Measurements from ENCODE around the gene PHKB. TPM values are rescaled to one million over a fixed set of nuclear protein-coding genes. Genes with fewer than 3 reads are reported as not detected.

Gene PHKB
- total RNA-seq, 1 donor = 104 TPM

DNA sequence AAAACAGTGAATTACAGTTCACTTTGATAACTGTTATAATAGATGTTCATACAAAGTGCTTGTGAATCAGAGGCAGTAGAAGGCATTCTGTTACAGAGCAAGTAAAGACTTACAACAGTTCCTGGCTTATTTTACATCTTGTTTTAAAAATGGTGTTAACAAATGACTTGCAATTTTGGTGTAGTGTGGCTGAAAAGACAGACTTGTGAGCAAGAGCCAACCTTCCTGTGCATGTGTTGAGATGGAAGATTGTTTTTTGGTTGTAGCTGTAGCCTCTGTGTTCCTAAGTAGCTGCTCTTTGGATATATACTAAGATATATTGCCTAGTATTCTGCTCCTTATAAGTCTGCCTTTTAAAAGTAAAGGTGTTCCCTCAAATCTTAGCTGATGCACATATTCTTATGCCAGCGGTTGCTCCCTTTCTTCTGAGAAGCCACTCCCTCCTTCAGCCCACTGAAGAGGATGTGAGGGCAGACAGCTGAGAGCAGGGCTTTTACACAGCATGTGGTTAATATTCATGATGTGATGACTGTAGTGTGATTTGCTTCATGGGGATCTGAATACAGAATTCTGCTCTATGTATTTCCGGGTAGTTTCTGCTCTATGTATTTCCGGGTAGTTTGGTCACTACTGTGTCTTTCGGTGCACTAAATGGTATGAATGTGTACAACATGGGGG is 182.3 kb downstream of the PHKB start:
- no peak for DNase-seq (ENCODE audit: low read depth)
- no peak overlapping the region for H3K4me3 ChIP-seq (ENCODE audit: low read depth, low read length)
- TF ChIP-seq, protein P1, sequence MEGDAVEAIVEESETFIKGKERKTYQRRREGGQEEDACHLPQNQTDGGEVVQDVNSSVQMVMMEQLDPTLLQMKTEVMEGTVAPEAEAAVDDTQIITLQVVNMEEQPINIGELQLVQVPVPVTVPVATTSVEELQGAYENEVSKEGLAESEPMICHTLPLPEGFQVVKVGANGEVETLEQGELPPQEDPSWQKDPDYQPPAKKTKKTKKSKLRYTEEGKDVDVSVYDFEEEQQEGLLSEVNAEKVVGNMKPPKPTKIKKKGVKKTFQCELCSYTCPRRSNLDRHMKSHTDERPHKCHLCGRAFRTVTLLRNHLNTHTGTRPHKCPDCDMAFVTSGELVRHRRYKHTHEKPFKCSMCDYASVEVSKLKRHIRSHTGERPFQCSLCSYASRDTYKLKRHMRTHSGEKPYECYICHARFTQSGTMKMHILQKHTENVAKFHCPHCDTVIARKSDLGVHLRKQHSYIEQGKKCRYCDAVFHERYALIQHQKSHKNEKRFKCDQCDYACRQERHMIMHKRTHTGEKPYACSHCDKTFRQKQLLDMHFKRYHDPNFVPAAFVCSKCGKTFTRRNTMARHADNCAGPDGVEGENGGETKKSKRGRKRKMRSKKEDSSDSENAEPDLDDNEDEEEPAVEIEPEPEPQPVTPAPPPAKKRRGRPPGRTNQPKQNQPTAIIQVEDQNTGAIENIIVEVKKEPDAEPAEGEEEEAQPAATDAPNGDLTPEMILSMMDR (IDR thresholded peaks at IDR 0.05; ENCODE audit: insufficient read depth, low read depth, low read length) = no peak

DNA sequence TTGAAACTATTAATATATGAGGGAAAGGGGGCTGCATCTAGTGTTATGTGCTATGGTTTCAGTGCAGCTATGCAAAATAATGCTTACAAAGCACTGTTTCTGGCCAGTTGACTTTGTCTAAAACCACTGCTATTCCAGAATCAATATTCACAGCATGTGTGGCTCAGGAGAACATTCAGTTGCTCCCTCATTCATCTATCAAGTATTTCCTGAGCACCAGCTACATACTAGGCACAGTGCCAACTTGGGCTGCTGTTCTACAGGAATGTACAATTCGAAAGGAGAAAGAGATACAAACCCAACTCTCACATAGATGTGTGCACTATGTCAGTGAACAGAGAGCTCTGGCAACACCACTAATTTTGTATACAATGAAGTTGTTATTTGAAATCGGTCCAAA is 183.0 kb downstream of the PHKB start:
- H3K4me3 ChIP-seq (ENCODE audit: low read depth, low read length) = no peak overlapping the region
- TF ChIP-seq, protein P1 (IDR thresholded peaks at IDR 0.05; ENCODE audit: insufficient read depth, low read depth, low read length) = no peak
- peak; percentile 68 for DNase-seq (ENCODE audit: low read depth)

DNA sequence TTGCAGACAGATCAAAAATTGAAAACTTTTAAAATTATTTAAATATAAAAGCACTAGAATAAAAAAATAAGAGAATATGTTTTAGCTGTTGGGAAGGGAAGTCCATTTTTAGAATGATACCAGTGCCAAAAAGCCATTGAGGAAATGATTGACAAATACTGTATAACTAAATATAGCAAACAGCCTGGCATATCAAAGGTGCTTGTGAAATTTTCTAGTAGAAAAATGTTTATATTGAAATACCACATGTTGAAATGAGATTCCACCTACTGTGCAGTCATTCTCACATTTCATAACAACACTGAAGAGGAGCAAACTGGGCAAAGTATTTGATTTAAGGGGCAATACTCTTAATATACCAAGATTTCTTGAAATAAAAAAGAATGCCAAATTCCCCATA is 183.5 kb downstream of the PHKB start:
- TF ChIP-seq, protein P1 (IDR thresholded peaks at IDR 0.05; ENCODE audit: insufficient read depth, low read depth, low read length) = no peak
- H3K4me3 ChIP-seq (ENCODE audit: low read depth, low read length) = no peak overlapping the region
- peak; percentile 10 for DNase-seq (ENCODE audit: low read depth)

DNA sequence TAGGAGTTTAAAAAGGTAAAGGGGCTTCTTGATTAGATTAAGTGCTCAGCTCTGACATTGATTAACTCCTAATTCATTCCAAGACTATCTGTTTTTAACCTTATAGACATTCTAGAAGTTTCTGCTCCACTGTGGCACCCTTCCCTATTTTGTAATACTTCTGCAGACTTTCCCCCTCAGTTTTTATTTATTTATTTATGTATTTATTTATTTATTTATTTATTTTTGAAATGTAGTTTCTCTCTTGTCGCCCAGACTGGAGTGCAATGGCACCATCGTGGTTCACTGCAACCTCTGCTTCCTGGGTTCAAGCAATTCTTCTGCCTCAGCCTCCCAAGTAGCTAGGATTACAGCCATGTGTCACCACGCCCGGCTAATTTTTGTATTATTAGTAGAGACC is 185.8 kb downstream of the PHKB start:
- DNase-seq (ENCODE audit: low read depth) = no peak
- H3K4me3 ChIP-seq (ENCODE audit: low read depth, low read length) = no peak overlapping the region
- TF ChIP-seq, protein P1 (IDR thresholded peaks at IDR 0.05; ENCODE audit: insufficient read depth, low read depth, low read length) = no peak

DNA sequence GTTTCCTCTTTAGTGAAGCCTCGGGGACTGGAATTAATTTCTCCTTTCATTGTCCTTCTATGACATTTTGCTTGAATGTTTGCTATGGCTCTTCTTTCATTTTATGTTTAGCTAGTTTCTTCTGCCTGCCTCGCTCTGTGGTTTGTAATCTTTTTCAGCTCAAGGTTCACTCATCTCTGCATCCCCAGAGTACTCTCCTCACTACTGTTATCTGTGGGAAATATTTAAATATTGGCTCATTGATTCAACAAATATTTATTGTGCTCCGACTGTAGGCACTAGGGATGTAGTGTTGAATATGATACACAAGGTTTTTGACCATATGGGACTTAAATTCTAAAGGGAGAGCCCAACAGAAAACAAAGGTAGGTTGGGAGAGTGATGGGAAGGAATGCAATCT is 195.9 kb downstream of the PHKB start:
- no peak overlapping the region for H3K4me3 ChIP-seq (ENCODE audit: low read depth, low read length)
- TF ChIP-seq, protein P1 (IDR thresholded peaks at IDR 0.05; ENCODE audit: insufficient read depth, low read depth, low read length) = no peak
- DNase-seq (ENCODE audit: low read depth) = no peak

DNA sequence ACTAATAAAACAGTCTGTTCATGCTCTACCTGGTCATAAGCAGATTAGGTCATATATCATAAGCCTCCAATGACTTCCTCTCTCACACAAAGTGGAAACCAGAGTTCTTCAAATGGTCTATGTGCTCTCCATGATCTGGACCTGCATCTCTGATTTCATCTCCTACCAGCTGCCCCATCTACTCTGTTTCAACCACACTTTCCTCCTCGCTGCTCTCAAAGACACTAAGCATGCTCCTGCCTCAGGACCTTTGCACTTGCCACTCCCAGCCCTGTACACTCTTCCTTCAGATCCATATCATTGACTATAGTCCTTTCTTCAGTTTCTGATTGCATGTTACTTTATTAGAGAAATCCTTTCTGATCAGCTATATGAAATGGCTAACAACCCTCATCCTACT is 196.8 kb downstream of the PHKB start:
- DNase-seq (ENCODE audit: low read depth) = no peak
- TF ChIP-seq, protein P1 (IDR thresholded peaks at IDR 0.05; ENCODE audit: insufficient read depth, low read depth, low read length) = no peak
- H3K4me3 ChIP-seq (ENCODE audit: low read depth, low read length) = no peak overlapping the region

DNA sequence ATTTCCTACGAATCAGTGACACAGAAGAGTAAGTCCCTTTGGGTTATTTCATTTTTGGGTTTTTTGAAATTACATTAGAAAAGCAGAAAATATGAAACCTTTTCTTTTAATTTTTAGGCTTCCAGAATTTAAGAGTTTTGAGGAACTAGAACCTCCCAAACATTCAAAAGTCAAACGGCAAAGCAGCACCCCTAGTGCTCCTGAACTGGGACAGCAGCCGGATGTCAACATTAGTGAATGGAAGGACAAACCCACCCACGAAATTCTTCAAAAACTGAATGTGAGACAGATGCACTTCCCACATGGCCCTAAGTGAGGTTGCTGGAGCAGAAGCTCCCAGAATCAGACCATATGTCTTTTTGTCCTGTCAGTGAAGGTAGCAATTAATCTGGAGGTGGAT is 199.4 kb downstream of the PHKB start:
- TF ChIP-seq, protein P1 (IDR thresholded peaks at IDR 0.05; ENCODE audit: insufficient read depth, low read depth, low read length) = peak; percentile 10
- no peak for DNase-seq (ENCODE audit: low read depth)

More for the DNA sequence above, 199.4 kb downstream of the PHKB start:
- no peak overlapping the region for H3K4me3 ChIP-seq (ENCODE audit: low read depth, low read length)
